Measurements from ENCODE around the gene AUTS2. TPM values are rescaled to one million over a fixed set of nuclear protein-coding genes. Genes with fewer than 3 reads are reported as not detected.

AUTS2 gene
- total and polyA plus RNA-seq, 2 experiments from 2014 or later = 32.0 to 91.0 TPM

DNA sequence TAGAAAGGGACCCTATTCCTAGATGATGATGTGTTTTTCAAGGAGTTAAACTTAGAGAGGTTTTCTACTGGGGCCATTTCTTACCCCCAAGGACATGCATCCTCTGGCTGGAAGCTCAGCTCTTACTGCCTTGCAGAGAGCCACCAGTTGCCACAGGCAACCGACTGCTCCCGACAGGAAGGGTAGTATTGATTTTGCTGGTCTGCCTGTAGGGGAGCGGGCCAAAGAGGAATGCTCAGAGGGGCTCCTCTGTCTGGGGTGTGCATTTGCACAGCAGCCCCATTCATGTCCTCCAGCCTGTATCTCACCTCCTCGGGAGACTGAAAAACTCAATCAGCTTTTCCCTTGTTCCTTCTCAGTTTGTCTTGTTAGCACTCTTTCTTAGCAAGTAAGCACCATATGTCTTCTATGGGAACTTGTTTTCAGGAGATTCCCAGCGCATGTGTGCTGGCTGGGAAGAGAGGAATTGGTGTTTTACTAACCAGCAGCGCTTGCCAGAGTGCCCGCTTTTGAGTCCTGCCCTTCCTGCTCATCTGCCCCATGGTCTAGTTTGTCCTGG lies 794.7 kb downstream of the AUTS2 start:
- ATAC-seq (peak; percentile 97), DNase-seq (ENCODE audit: low spot score) (peak; percentile 52)
- Histone ChIP-seq H3F3A (replicated peaks; ENCODE audit: low read depth) (no peaks in the 10 kb centered on the region), H2AFZ (0 out of 2 replicates have a peak overlapping the region, but pooled peaks have one; percentile 80), H4K20me1 (replicated peaks; ENCODE audit: insufficient read depth) (no peaks in the 10 kb centered on the region), H3K4me3 (no peak overlapping the region), H3K27ac (ENCODE audit: low read depth) (no peak overlapping the region), H3K36me3 (ENCODE audit: insufficient read depth) (no peaks in the 10 kb centered on the region), H3K79me2 (replicated peaks; ENCODE audit: insufficient read depth) (no peaks in the 10 kb centered on the region), H3K4me1 (ENCODE audit: insufficient read depth) (no peaks in the 10 kb centered on the region), H3K4me2 (no peak overlapping the region), H3K27me3 (ENCODE audit: insufficient read depth) (no peaks in the 10 kb centered on the region), H3K9me2 (ENCODE audit: insufficient read depth) (0 out of 2 replicates have a peak, but pooled peaks cover 2% of the 10 kb centered on the region)
- no peaks in the 10 kb centered on the region for H3K36me3 Mint-ChIP-seq (ENCODE audit: low read depth)
- no peak overlapping the region for H3K4me3 Mint-ChIP-seq
- H3K27ac Mint-ChIP-seq = no peak overlapping the region
- no peaks in the 10 kb centered on the region for H3K27me3 Mint-ChIP-seq (ENCODE audit: insufficient read depth, low read depth, poor library complexity)
- no peaks in the 10 kb centered on the region for H3K9me3 Mint-ChIP-seq
- peaks cover 14% of the 10 kb centered on the region for H3K4me1 Mint-ChIP-seq
- TF ChIP-seq EZH2 (IDR thresholded peaks at IDR 0.05; ENCODE audit: low read depth, unreplicated experiment) (no peak), EZH2phosphoT487 (IDR thresholded peaks at IDR 0.05; ENCODE audit: unreplicated experiment) (no peak), CREB1 (CRISPR knock-in tag; IDR thresholded peaks at IDR 0.05; ENCODE audit: low read depth) (no peak), NANOG (IDR thresholded peaks at IDR 0.05; ENCODE audit: borderline replicate concordance) (no peak), POLR2AphosphoS5 (IDR thresholded peaks at IDR 0.05; ENCODE audit: low read depth) (no peak)
- TF ChIP-seq, protein P1, sequence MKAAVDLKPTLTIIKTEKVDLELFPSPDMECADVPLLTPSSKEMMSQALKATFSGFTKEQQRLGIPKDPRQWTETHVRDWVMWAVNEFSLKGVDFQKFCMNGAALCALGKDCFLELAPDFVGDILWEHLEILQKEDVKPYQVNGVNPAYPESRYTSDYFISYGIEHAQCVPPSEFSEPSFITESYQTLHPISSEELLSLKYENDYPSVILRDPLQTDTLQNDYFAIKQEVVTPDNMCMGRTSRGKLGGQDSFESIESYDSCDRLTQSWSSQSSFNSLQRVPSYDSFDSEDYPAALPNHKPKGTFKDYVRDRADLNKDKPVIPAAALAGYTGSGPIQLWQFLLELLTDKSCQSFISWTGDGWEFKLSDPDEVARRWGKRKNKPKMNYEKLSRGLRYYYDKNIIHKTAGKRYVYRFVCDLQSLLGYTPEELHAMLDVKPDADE (IDR thresholded peaks at IDR 0.05) = no peak
- TF ChIP-seq, protein P2, sequence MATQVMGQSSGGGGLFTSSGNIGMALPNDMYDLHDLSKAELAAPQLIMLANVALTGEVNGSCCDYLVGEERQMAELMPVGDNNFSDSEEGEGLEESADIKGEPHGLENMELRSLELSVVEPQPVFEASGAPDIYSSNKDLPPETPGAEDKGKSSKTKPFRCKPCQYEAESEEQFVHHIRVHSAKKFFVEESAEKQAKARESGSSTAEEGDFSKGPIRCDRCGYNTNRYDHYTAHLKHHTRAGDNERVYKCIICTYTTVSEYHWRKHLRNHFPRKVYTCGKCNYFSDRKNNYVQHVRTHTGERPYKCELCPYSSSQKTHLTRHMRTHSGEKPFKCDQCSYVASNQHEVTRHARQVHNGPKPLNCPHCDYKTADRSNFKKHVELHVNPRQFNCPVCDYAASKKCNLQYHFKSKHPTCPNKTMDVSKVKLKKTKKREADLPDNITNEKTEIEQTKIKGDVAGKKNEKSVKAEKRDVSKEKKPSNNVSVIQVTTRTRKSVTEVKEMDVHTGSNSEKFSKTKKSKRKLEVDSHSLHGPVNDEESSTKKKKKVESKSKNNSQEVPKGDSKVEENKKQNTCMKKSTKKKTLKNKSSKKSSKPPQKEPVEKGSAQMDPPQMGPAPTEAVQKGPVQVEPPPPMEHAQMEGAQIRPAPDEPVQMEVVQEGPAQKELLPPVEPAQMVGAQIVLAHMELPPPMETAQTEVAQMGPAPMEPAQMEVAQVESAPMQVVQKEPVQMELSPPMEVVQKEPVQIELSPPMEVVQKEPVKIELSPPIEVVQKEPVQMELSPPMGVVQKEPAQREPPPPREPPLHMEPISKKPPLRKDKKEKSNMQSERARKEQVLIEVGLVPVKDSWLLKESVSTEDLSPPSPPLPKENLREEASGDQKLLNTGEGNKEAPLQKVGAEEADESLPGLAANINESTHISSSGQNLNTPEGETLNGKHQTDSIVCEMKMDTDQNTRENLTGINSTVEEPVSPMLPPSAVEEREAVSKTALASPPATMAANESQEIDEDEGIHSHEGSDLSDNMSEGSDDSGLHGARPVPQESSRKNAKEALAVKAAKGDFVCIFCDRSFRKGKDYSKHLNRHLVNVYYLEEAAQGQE (IDR thresholded peaks at IDR 0.05; ENCODE audit: unreplicated experiment) = no peak

DNA sequence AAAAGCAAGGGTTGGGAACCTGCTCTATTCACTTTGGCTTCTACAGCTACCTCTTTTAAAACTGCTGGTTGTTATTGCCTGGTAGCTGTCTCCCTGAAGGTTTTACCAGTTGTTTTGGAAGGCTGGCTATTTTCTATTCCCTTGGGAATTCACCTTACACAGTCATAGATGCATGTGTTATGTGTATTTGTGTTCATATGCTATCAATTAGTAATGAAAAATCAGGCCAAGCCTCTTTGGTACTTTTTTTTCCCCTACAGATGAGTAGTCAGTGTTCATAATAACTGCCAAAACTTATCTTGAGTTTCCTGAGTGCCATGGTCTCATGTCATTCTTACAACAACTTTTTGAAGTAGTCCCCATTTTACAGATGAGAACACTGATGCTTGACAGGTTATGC lies 795.7 kb downstream of the AUTS2 start:
- Histone ChIP-seq H3K9me2 (ENCODE audit: insufficient read depth) (0 out of 2 replicates have a peak, but pooled peaks cover 2% of the 10 kb centered on the region), H3K4me3 (no peak overlapping the region), H4K20me1 (replicated peaks; ENCODE audit: insufficient read depth) (no peaks in the 10 kb centered on the region), H3K4me1 (ENCODE audit: insufficient read depth) (no peaks in the 10 kb centered on the region), H3K36me3 (ENCODE audit: insufficient read depth) (no peaks in the 10 kb centered on the region), H3K4me2 (no peak overlapping the region), H3K79me2 (replicated peaks; ENCODE audit: insufficient read depth) (no peaks in the 10 kb centered on the region), H3F3A (replicated peaks; ENCODE audit: low read depth) (no peaks in the 10 kb centered on the region), H3K27ac (ENCODE audit: low read depth) (no peak overlapping the region), H3K27me3 (ENCODE audit: insufficient read depth) (no peaks in the 10 kb centered on the region), H2AFZ (no peak overlapping the region)
- ATAC-seq = no peak
- H3K4me3 Mint-ChIP-seq = no peak overlapping the region
- H3K27ac Mint-ChIP-seq = no peak overlapping the region
- H3K36me3 Mint-ChIP-seq (ENCODE audit: low read depth) = no peaks in the 10 kb centered on the region
- no peak for TF ChIP-seq EZH2phosphoT487 (IDR thresholded peaks at IDR 0.05; ENCODE audit: unreplicated experiment)
- no peak for TF ChIP-seq POLR2AphosphoS5 (IDR thresholded peaks at IDR 0.05; ENCODE audit: low read depth)
- no peak for TF ChIP-seq CREB1 (CRISPR knock-in tag; IDR thresholded peaks at IDR 0.05; ENCODE audit: low read depth)
- TF ChIP-seq EZH2 (IDR thresholded peaks at IDR 0.05; ENCODE audit: low read depth, unreplicated experiment) = no peak
- TF ChIP-seq, protein P3, sequence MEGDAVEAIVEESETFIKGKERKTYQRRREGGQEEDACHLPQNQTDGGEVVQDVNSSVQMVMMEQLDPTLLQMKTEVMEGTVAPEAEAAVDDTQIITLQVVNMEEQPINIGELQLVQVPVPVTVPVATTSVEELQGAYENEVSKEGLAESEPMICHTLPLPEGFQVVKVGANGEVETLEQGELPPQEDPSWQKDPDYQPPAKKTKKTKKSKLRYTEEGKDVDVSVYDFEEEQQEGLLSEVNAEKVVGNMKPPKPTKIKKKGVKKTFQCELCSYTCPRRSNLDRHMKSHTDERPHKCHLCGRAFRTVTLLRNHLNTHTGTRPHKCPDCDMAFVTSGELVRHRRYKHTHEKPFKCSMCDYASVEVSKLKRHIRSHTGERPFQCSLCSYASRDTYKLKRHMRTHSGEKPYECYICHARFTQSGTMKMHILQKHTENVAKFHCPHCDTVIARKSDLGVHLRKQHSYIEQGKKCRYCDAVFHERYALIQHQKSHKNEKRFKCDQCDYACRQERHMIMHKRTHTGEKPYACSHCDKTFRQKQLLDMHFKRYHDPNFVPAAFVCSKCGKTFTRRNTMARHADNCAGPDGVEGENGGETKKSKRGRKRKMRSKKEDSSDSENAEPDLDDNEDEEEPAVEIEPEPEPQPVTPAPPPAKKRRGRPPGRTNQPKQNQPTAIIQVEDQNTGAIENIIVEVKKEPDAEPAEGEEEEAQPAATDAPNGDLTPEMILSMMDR (conservative IDR thresholded peaks at IDR 0.05; ENCODE audit: low read depth in 2 of 2) = no peak
- no peak for TF ChIP-seq ZNF114 (CRISPR knock-in tag; IDR thresholded peaks at IDR 0.05)
- TF ChIP-seq, protein P2 (IDR thresholded peaks at IDR 0.05; ENCODE audit: unreplicated experiment) = no peak
- TF ChIP-seq ZNF331 (CRISPR knock-in tag; IDR thresholded peaks at IDR 0.05; ENCODE audit: low read depth) = no peak
- no peak for TF ChIP-seq NANOG (IDR thresholded peaks at IDR 0.05; ENCODE audit: borderline replicate concordance)
- no peaks in the 10 kb centered on the region for H3K27me3 Mint-ChIP-seq (ENCODE audit: insufficient read depth, low read depth, poor library complexity)
- no peak for DNase-seq (ENCODE audit: low spot score)
- peaks cover 14% of the 10 kb centered on the region for H3K4me1 Mint-ChIP-seq
- H3K9me3 Mint-ChIP-seq = no peaks in the 10 kb centered on the region

Measured in GM23338 (cell line).